GM19043 (cell line): ENCODE results near the gene CCDC7.
"Not testable (repeated sequence)": the region's sequence is repeated elsewhere in the genome, so short reads cannot be mapped to it uniquely, and the experiment has no call there.

Source experiments
- ATAC-seq: cut with Tn5 transposase; IDR thresholded peaks from one replicate; pipeline ENCODE4 v1.9.1; 2021; ENCODE audit warnings: low read depth; ENCODE audit not compliant: unreplicated experiment

The CCDC7 gene

GRCh38 chr10:32684291-32684690 is 238.4 kb downstream of the CCDC7 start:
- ATAC-seq = no peak

DNA sequence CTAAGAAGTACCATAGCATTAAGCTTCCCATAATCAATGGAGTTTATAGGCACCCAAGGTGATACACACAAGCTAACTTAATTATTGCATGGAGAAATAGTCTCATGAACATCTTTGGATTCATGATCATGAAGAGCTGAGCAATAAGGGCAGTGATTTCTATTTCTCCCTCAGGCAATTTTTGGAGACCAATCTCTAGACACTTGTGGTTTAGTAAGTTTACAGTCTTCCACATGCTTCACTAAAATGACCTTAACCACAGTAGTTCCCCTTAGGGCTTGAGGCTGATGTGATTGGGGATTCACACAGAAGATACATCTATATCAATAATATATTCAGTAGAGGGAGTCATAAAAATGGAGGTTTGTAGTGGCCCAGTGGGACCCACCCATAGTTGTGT is 241.2 kb downstream of the CCDC7 start:
- no peak for ATAC-seq

DNA sequence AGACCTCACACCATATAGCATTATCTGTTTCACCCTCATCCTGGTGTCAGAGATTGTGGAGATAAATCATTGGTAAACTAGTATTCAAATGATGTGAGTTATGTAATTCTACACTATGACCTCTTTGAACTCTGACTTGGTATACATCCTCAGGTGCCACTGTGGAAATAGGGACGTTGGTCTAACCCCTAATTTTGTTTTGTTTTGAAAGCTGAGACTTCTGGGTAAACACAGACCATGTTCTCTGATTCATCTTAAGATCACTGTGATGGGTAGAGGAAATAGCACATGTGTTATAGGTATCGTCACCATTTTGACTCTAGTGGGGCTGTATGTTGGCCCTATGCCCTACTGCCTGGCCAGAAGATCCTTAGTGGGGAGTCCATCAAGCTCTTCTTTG is 241.6 kb downstream of the CCDC7 start:
- no peak for ATAC-seq

- ATAC-seq = no peak
Observed at GRCh38 chr10:32692174-32692573, 246.2 kb downstream of the CCDC7 start.

DNA sequence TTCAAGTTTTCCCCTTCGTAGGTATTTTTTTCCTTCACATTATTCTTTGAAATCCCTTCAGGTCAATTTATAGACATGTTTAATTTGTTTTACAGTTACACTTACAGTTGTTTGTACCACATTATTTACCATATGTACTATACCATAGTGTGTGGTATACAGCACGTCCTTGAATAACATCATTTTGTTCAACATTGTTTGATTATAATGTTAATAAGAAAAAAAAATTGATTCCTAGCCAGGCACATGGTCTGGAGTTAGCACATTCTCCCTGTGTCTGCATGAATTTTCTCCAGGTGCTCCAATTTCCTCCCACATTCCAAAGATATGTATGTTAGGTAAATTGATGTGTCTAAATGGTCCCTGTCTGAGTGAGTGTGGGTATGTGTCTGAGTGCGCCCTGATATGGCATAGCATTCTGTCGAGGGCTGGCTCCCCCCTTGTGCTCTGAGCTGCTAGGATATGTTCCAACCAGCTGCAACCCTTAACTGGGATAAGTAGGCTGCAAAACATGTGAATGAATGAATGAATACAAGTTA is 247.6 kb downstream of the CCDC7 start:
- no peak for ATAC-seq

- ATAC-seq = not testable (repeated sequence)
Observed at GRCh38 chr10:32699683-32700082, 253.7 kb downstream of the CCDC7 start.

DNA sequence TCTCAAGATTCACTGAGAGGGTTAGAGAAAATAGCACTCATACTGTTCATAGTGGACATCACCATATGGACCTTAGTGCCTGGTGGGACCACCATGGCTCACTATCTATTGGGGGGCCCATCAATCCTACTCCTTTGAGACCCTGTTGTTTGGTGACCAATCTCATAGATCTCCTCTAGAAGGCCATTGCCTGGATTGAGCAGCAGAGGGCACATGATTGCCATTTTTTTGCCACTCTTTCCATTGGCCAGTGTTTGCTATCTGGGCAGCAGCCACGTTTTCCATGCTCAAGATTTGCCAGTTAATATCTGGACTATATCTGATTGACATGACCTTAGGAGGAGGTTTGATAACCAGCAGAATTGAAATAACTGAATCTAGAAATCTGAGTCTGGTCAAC is 267.6 kb downstream of the CCDC7 start:
- no peak for ATAC-seq

DNA sequence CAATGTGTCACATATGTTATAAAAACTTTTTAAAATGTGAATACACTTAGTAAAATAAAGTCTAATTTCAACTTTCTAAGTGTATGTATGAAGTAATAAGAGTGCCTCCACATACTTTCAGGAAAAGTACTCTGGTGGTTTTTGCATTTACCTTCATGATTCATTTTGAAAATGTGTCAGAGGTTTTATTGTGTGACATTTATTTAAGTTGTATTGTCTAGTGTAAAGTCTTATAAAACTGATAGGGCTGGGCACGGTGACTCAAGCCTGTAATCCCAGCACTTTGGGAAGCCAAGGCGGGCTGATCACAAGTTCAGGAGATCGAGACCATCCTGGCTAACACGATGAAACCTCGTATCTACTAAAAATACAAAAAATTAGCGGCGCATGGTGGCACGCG is 285.6 kb downstream of the CCDC7 start:
- no peak for ATAC-seq

- ATAC-seq = no peak
Observed at GRCh38 chr10:32738958-32739357, 293.0 kb downstream of the CCDC7 start.

DNA sequence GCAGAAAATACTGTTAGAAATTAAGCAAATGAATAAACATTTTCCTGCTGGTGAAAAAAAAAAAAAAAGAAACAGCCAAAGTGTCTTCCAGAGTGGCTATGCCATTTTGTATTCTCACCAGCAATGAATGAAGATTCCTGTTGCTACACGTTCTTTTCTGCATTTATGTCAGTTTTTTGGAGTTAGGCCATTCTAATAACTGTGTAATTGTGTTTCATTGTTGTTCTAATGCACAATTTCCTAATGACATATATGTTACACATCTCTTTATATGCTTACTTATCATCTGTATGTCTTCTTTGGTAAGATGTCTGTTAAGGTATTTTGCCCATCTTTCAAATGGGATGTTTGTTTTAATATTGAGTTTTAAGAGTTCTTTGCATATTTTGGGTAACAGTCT is 298.4 kb downstream of the CCDC7 start:
- ATAC-seq = no peak

DNA sequence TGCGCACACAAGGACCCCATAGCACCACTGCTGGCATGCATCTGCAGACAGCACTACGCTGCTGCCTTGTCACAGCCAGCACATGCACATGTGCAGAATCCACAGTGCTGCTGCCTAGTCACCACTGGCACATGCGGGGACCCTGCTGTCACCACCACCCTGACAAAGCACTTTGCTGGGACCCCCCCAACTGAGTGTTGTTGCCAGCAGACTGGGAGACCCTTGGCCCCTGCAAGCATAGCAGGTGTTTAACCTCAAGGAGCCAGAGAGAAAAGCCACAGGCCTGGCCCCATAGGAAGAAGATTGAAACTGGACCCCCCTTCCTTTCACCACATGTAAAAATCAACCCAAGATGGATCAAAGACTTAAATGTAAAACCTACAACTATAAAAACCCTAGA is 300.9 kb downstream of the CCDC7 start:
- ATAC-seq = no peak

DNA sequence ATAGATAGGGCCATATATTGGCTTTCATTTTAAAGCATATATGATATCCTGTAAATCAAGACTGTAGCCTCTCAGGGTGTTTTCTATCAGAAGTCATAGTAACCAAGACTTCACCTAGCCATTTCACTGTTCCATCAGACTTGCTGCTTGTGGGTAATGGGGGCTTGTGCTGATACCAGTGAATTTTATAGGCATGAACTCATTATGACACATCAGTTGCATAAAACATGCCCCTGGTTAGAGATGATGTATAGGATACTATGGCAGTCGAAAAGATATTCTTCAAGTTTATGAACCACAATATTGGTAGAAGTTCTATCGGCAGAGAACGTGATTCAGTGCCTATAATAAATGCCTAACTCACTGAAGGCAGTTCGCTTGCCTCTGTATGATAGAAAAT is 305.6 kb downstream of the CCDC7 start:
- no peak for ATAC-seq

DNA sequence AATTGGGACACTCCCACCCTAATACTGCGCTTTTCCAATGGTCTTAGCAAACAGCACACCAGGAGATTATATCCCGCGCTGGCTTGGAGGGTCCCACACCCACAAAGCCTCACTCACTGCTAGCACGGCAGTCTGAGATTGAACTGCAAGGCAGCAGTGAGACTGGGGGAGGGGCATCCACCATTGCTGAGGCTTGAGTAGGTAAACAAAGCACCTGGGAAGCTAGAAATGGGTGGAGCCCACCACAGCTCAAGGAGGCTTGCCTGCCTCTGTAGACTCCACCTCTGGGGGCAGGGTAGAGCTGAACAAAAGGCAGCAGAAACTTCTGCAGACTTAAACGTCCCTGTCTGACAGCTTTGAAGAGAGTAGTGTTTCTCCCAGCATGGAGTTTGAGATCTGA is 309.0 kb downstream of the CCDC7 start:
- not testable (repeated sequence) for ATAC-seq

DNA sequence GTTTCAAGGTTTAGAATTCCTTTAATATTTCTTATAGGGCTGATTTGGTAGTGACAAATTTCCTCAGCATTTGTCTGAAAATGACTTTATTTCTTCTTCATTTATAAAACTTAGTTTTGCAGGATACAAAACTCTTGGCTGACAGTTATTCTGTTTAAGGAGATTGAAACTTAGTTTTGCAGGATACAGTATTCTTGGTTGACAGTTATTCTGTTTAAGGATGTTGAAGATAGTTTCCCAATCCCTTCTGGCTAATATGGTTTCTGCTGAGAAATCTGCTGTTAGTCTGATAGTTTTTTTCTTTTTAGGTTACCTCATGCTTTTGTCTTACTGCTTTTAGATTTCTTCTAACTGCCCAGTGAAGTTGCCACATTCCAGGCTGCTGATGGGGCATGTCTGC is 325.3 kb downstream of the CCDC7 start:
- no peak for ATAC-seq

- no peak for ATAC-seq
Observed at GRCh38 chr10:32773105-32773504, 327.2 kb downstream of the CCDC7 start.

- no peak for ATAC-seq
Observed at GRCh38 chr10:32786968-32787367, 341.0 kb downstream of the CCDC7 start.

DNA sequence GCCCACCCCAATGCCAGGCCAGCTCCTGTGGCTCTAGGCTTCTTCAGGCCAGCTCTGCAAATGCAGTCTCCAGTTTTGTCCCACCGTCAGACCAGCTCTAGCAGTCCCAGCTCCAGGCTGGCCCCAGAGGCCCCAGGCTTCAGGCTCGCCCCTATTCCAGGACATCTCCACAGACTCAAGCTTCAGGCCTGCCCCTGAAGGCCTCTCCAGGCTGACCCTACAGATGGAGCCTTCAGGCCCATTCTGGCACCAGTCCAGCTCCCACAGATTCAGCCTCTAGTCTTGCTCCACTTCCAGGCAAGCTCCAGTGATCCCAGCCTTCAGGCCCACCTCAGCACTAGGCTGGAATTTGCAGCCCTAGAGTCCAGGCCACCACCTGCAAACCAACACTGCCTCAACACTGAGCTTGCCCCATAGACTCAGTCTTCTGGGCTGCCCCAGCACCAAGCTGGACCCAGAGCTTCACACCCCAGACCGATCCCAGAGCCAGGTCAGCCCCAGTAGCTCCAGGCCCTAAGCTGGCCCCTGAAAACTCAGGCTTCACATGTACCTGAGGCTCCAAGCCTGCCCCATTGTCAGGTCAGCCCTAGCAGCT is 341.8 kb downstream of the CCDC7 start:
- no peak for ATAC-seq

GRCh38 chr10:32788359-32788758 is 342.4 kb downstream of the CCDC7 start:
- ATAC-seq = no peak

DNA sequence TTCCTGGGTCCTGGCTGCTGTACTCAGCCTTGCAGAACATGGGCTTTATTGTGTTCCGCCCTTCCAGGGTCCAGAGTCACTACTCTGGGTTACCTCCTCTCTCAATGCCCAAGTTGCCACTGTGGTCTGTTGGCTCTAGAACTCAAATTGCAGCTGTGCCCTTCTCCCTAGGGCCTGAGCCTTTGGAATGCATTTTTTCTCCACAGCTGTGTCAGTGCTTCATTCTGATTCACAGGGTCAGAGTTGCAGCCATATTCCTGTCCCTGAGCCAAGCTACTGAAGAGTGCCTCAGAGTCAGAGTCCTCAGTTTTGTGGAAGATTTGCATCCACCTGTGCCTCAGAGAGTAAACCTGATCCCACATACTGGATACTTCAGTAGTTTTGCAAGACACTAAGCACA is 344.5 kb downstream of the CCDC7 start:
- no peak for ATAC-seq

DNA sequence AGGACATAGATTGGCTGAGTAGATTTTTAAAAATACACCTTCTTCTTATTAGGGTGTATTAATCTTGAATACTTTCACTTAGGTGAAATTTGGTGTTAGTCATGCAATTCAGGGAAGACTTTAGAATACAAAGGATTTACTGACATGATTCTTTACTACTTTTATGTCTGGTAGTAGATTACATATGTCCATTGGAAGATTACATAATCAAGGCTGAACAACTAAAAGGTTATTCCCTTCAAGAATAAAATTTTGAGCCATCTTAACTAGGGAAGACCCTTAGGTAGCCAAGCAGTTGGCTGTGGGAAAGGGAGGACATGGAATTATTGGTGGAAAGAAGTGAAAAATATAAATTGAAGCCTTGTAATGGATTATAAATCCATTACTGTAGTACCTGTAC is 347.1 kb downstream of the CCDC7 start:
- ATAC-seq = no peak

- ATAC-seq = no peak
Observed at GRCh38 chr10:32795598-32796183, 349.8 kb downstream of the CCDC7 start.

DNA sequence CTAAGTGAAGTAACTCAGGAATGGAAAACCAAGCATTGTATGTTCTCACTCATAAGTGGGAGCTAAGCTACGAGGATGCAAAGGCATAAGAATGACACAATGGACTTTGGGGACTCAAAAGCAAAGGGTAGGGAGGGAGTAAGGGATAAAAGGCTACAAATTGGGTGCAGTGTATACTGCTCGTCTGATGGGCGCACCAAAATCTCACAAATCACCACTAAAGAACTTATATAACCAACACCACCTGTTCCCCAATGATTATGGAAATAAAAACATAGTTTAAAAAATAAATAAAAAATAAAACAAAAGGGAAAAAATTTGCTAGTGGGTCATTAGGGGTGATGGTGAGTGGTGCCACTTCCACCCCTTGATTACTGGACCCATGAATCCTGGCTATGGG is 351.5 kb downstream of the CCDC7 start:
- ATAC-seq = not testable (repeated sequence)

GRCh38 chr10:32846974-32847373 is 401.0 kb downstream of the CCDC7 start:
- ATAC-seq = no peak
